K562 (cell line): ENCODE results near the gene TMEM11. TPM values are rescaled to one million over a fixed set of nuclear protein-coding genes. Genes with fewer than 3 reads are reported as not detected.

ENCODE experiments used
- ATF7 ChIP-seq: fragments of 450-650 bp; IDR thresholded peaks from 2 replicates; pipeline ENCODE4 v1.7.1; 2014; ENCODE audit warnings: mild to moderate bottlenecking, moderate library complexity
- CCAR2 ChIP-seq: fragments of 200-400 bp; formaldehyde crosslinking; IDR thresholded peaks from 2 replicates; pipeline ENCODE4 v1.6.1; 2017; ENCODE audit warnings: mild to moderate bottlenecking, low read depth, low read length
- CREM ChIP-seq: IDR thresholded peaks from 2 replicates; pipeline ENCODE4 v1.6.1; 2014; ENCODE audit warnings: antibody characterized with exemption, low read depth
- CTCF ChIP-seq, 3 experiments: IDR thresholded peaks in 2 of 3; conservative IDR thresholded peaks in 1 of 3; 2 replicates each; pipeline ENCODE4 v1.5.1; 2011 to 2012; ENCODE audit warnings: low read length in 3 of 3, mild to moderate bottlenecking in 3 of 3, control low read depth in 2 of 3, improper control_type of control experiment in 1 of 3, inconsistent platforms in 1 of 3, low read depth in 1 of 3, mixed read lengths in 1 of 3, moderate library complexity in 1 of 3; ENCODE audit not compliant: insufficient read depth in 2 of 3
- DPF2 ChIP-seq: fragments of 450-650 bp; IDR thresholded peaks from 2 replicates; pipeline ENCODE4 v1.6.1; 2016
- KLF16 ChIP-seq: IDR thresholded peaks from 2 replicates; pipeline ENCODE4 v1.6.1; 2016; ENCODE audit warnings: antibody characterized with exemption
- NR3C1 ChIP-seq: sonication (generic); formaldehyde crosslinking; IDR thresholded peaks from 2 replicates; pipeline ENCODE4 v1.8.1; 2022; ENCODE audit warnings: missing genetic modification reagents
- PCBP2 ChIP-seq: fragments of 200-400 bp; formaldehyde crosslinking; IDR thresholded peaks from 2 replicates; pipeline ENCODE4 v1.6.1; 2018; ENCODE audit warnings: low read length, low read depth, mild to moderate bottlenecking, moderate library complexity; ENCODE audit not compliant: poor library complexity, severe bottlenecking
- PHB2 ChIP-seq: fragments of 450-650 bp; IDR thresholded peaks from 2 replicates; pipeline ENCODE4 v1.6.1; 2017; ENCODE audit warnings: low read depth
- SETDB1 ChIP-seq: IDR thresholded peaks from one replicate; pipeline ENCODE4 v1.6.1; 2012; ENCODE audit warnings: low read length, control low read depth, inconsistent platforms
- SLC30A9 ChIP-seq: fragments of 250-450 bp; sonication (Bioruptor Pico); IDR thresholded peaks from 2 replicates; pipeline ENCODE4 v1.8.0; 2022; ENCODE audit warnings: mild to moderate bottlenecking, moderate library complexity
- SMARCC2 ChIP-seq: fragments of 450-650 bp; IDR thresholded peaks from 2 replicates; pipeline ENCODE4 v1.6.1; 2017; ENCODE audit warnings: antibody characterized with exemption, moderate library complexity, mild to moderate bottlenecking, low read depth
- SUPT5H ChIP-seq: fragments of 450-650 bp; IDR thresholded peaks from 2 replicates; pipeline ENCODE4 v1.6.1; 2016
- U2AF2 ChIP-seq: fragments of 200-400 bp; formaldehyde crosslinking; optimal IDR thresholded peaks from 2 replicates; pipeline ENCODE3; 2017; ENCODE audit warnings: low read depth, mild to moderate bottlenecking, low read length
- ZBTB8A ChIP-seq: fragments of 450-650 bp; IDR thresholded peaks from 2 replicates; pipeline ENCODE4 v1.6.1; 2018; ENCODE audit warnings: mild to moderate bottlenecking, moderate library complexity; ENCODE audit not compliant: partially characterized antibody
- ZFPM2 ChIP-seq: fragments of 250-450 bp; sonication (Bioruptor Pico); IDR thresholded peaks from 2 replicates; pipeline ENCODE4 v1.5.1; 2022; ENCODE audit warnings: mild to moderate bottlenecking
- ZNF121 ChIP-seq: sonication (generic); formaldehyde crosslinking; conservative IDR thresholded peaks from 2 replicates; pipeline ENCODE4 v1.8.0; 2022; ENCODE audit warnings: missing genetic modification reagents
- ZNF197 ChIP-seq: fragments of 200-800 bp; sonication (Bioruptor generic); IDR thresholded peaks from 2 replicates; pipeline ENCODE4 v1.6.1; 2016; ENCODE audit warnings: low read depth, missing genetic modification characterization, missing compliant biosample characterization
- ZNF274 ChIP-seq: IDR thresholded peaks from 2 replicates; pipeline ENCODE4 v1.6.1; 2011; ENCODE audit warnings: low read depth, mild to moderate bottlenecking, low read length, moderate library complexity, borderline replicate concordance
- ZNF644 ChIP-seq: fragments of 200-800 bp; sonication (Bioruptor generic); IDR thresholded peaks from 2 replicates; pipeline ENCODE4 v1.6.1; 2016; ENCODE audit warnings: low read depth, missing genetic modification characterization, missing compliant biosample characterization
- polyA plus RNA-seq, 8 experiments: library from polyadenylated mRNA; depleted of rRNA in 4 of 8; stranded (reverse) in 5 of 8; unstranded in 3 of 8; fragments of >200 nt; fragmentation: Nextera tagmentation in 2 of 8; fragmentation: Illumina TruSeq in 1 of 8; extraction: Ambion mirVana in 2 of 8; extraction: Trizol in 1 of 8; gene quantifications; 2 replicates each; pipeline versions ENCODE4 v1.2.1 to v1.2.3, GENCODE V29; 2011 to 2014; ENCODE audit warnings: inconsistent platforms in 1 of 8, missing spikeins in 1 of 8
- total RNA-seq, 7 experiments: library from RNA; depleted of rRNA in 6 of 7; stranded (reverse); fragments of >200 nt in 6 of 7; fragmentation: Illumina TruSeq in 2 of 7; extraction: Trizol in 2 of 7; gene quantifications; 2 replicates each; pipeline versions ENCODE4 v1.2.1 to v1.2.3, GENCODE V29; 2011 to 2021; ENCODE audit warnings: low replicate concordance in 1 of 7
- TF ChIP-seq, protein P1 (sequence below): IDR thresholded peaks from 3 replicates; pipeline ENCODE4 v1.6.1; 2011; ENCODE audit warnings: borderline replicate concordance, mild to moderate bottlenecking, moderate library complexity; ENCODE audit not compliant: insufficient read length; ENCODE audit errors: extremely low read depth
- TF ChIP-seq, protein P2 (sequence below): sonication (generic); formaldehyde crosslinking; IDR thresholded peaks from 2 replicates; pipeline ENCODE4 v1.8.0; 2022; ENCODE audit warnings: missing genetic modification reagents, mild to moderate bottlenecking, moderate library complexity, borderline replicate concordance
- TF ChIP-seq, protein P3 (sequence below): sonication (generic); formaldehyde crosslinking; IDR thresholded peaks from 2 replicates; pipeline ENCODE4 v1.8.0; 2022; ENCODE audit warnings: mild to moderate bottlenecking, low read depth, missing genetic modification reagents

Gene TMEM11
- total and polyA plus RNA-seq, 9 of the 15 experiments (the other 6 are each of a cell fraction or from before 2014, with no cell fraction given), result 12.0 to 40.7 (median 30.0) TPM

DNA sequence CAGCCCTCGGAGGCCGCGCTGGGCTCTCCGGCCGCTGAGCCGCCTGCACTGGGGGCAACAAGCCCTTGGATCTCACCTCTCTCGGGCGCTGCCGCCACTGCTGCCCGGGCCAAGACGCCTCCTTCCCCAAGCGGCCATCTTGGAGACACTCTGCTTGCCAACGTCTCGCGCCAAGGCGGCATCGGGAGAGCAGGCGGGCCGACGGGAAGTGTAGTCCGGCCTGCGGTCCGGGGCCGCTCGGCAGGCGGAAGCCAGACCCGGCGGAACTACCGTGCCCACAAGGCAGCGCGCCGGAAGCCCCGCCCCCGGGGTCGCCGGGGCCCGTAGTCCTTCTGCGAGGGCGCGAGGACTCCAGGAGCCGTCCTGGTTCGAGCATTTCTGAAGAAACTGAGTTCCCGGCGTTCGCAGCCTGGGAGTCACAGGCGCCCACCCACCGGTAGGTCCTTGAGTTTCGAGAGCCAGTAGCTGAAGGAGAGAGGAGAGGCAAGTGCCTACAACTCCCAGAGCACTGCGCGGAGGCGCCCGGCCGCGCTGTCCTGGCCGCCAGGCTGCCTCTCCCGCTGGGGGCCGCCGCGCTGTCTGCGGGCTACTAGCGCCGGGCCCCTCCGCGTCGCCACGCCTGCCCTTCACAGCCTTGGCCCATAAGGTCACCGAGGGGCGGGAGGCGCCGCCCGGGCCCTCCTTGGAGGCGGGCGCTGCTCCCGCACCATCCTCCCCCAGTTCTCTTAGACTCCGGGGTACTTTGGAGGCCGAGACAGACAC is at the start of gene TMEM11 (continued):
- TF ChIP-seq, protein P1, sequence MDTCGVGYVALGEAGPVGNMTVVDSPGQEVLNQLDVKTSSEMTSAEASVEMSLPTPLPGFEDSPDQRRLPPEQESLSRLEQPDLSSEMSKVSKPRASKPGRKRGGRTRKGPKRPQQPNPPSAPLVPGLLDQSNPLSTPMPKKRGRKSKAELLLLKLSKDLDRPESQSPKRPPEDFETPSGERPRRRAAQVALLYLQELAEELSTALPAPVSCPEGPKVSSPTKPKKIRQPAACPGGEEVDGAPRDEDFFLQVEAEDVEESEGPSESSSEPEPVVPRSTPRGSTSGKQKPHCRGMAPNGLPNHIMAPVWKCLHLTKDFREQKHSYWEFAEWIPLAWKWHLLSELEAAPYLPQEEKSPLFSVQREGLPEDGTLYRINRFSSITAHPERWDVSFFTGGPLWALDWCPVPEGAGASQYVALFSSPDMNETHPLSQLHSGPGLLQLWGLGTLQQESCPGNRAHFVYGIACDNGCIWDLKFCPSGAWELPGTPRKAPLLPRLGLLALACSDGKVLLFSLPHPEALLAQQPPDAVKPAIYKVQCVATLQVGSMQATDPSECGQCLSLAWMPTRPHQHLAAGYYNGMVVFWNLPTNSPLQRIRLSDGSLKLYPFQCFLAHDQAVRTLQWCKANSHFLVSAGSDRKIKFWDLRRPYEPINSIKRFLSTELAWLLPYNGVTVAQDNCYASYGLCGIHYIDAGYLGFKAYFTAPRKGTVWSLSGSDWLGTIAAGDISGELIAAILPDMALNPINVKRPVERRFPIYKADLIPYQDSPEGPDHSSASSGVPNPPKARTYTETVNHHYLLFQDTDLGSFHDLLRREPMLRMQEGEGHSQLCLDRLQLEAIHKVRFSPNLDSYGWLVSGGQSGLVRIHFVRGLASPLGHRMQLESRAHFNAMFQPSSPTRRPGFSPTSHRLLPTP, result no peak
- no peak for TF ChIP-seq U2AF2
- TF ChIP-seq ZNF121, result no peak
- peak; percentile 81 for TF ChIP-seq CREM
- no peak for TF ChIP-seq NR3C1 (CRISPR knock-in tag)
- no peak for TF ChIP-seq KLF16
- peak; percentile 93 for TF ChIP-seq ZNF644 (tag)
- peak; percentile 52; the same call in 1 of the 2 replicates for TF ChIP-seq ATF7
- no peak for TF ChIP-seq SMARCC2
- TF ChIP-seq ZFPM2 (CRISPR knock-in tag), result no peak
- TF ChIP-seq, protein P2, sequence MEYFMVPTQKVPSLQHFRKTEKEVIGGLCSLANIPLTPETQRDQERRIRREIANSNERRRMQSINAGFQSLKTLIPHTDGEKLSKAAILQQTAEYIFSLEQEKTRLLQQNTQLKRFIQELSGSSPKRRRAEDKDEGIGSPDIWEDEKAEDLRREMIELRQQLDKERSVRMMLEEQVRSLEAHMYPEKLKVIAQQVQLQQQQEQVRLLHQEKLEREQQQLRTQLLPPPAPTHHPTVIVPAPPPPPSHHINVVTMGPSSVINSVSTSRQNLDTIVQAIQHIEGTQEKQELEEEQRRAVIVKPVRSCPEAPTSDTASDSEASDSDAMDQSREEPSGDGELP (CRISPR knock-in tag), result peak; percentile 62; the same call in 1 of the 2 replicates
- no peak for TF ChIP-seq PHB2
- TF ChIP-seq, protein P3, sequence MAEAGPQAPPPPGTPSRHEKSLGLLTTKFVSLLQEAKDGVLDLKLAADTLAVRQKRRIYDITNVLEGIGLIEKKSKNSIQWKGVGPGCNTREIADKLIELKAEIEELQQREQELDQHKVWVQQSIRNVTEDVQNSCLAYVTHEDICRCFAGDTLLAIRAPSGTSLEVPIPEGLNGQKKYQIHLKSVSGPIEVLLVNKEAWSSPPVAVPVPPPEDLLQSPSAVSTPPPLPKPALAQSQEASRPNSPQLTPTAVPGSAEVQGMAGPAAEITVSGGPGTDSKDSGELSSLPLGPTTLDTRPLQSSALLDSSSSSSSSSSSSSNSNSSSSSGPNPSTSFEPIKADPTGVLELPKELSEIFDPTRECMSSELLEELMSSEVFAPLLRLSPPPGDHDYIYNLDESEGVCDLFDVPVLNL, result no peak
- TF ChIP-seq CCAR2, result no peak
- peak; percentile 93; the same call in 1 of the 2 replicates for TF ChIP-seq ZNF197 (CRISPR knock-in tag)
- TF ChIP-seq SETDB1, result no peak
- no peak for TF ChIP-seq ZNF274
- TF ChIP-seq ZBTB8A, result peak; percentile 14
- TF ChIP-seq SLC30A9 (CRISPR knock-in tag), result no peak
- TF ChIP-seq SUPT5H, result peak; percentile 66
- no peak for TF ChIP-seq PCBP2
- peak in 1 of 3 experiments; percentile 1; a peak in 1 of 6 replicates for TF ChIP-seq CTCF (IDR thresholded peaks at IDR 0.05 in 2 of 3, conservative IDR thresholded peaks at IDR 0.05 in 1 of 3; ENCODE audit: insufficient read depth in 2 of 3, low read depth in 1 of 3, low read length in 3 of 3)
- no peak for TF ChIP-seq DPF2
